ENCODE data around the gene ZNF438. TPM values are rescaled to one million over a fixed set of nuclear protein-coding genes. Genes with fewer than 3 reads are reported as not detected.
"Not testable (repeated sequence)": the region's sequence is repeated elsewhere in the genome, so short reads cannot be mapped to it uniquely, and the experiment has no call there.

ZNF438 gene
- total RNA-seq, 2 donors from 2014 or later: 2.7 to 4.3 TPM

- no peaks in the 10 kb centered on the region for H3K9me3 ChIP-seq
- H3K4me1 ChIP-seq: no peaks in the 10 kb centered on the region
- intact Hi-C loops (cut with DNase I): loop anchor here (10.0 kb wide), 1 partner anchor 248 kb away; no protein-coding TSS in a partner anchor
- TF ChIP-seq CTCF (IDR thresholded peaks at IDR 0.05): no peak
- DNase-seq: peak; percentile 98
- peak overlapping the region; percentile 81 to 86 for H3K9ac ChIP-seq (ENCODE audit: low read depth in 2 of 2, low read length in 2 of 2)
- H3K27ac ChIP-seq: peak overlapping the region; percentile 95
- H3K4me3 ChIP-seq: peak overlapping the region; percentile 47
- no peaks in the 10 kb centered on the region for H3K27me3 ChIP-seq
- H3K36me3 ChIP-seq: no peaks in the 10 kb centered on the region
These were observed 830 bp upstream of the ZNF438 start for GRCh38 chr10:31032258-31033132.

- peak overlapping the region; percentile 95 for H3K27ac ChIP-seq
- intact Hi-C loops (cut with DNase I): loop anchor here (10.0 kb wide), 1 partner anchor 246 kb away; no protein-coding TSS in a partner anchor
- no peak for TF ChIP-seq CTCF (IDR thresholded peaks at IDR 0.05)
- no peaks in the 10 kb centered on the region for H3K36me3 ChIP-seq
- H3K27me3 ChIP-seq: no peaks in the 10 kb centered on the region
- H3K4me1 ChIP-seq: no peaks in the 10 kb centered on the region
- H3K9me3 ChIP-seq: no peaks in the 10 kb centered on the region
- peak overlapping the region; percentile 47 for H3K4me3 ChIP-seq
- H3K9ac ChIP-seq (ENCODE audit: low read depth in 2 of 2, low read length in 2 of 2): peak overlapping the region; percentile 82 to 83
- no peak for DNase-seq
These were observed 484 bp downstream of the ZNF438 start for GRCh38 chr10:31031205-31031557.

GRCh38 chr10:31030800-31031199 lies 865 bp downstream of the ZNF438 start:
- Histone ChIP-seq H3K4me3 (peak overlapping the region; percentile 47), H3K9me3 (no peaks in the 10 kb centered on the region), H3K36me3 (no peaks in the 10 kb centered on the region), H3K4me1 (no peaks in the 10 kb centered on the region), H3K27ac (peak overlapping the region; percentile 95), H3K9ac (ENCODE audit: low read depth in 2 of 2, low read length in 2 of 2) (peak overlapping the region; percentile 82 to 83), H3K27me3 (no peaks in the 10 kb centered on the region)
- no peak for TF ChIP-seq CTCF (IDR thresholded peaks at IDR 0.05)
- no peak for DNase-seq
- intact Hi-C loops (cut with DNase I): loop anchor here (10.0 kb wide), 1 partner anchor 246 kb away; no protein-coding TSS in a partner anchor

GRCh38 chr10:31030260-31030659 lies 1.4 kb downstream of the ZNF438 start:
- Histone ChIP-seq H3K4me1 (no peaks in the 10 kb centered on the region), H3K9ac (ENCODE audit: low read depth in 2 of 2, low read length in 2 of 2) (no peak overlapping the region), H3K9me3 (no peaks in the 10 kb centered on the region), H3K36me3 (no peaks in the 10 kb centered on the region), H3K27ac (peak overlapping the region; percentile 95), H3K4me3 (no peak overlapping the region), H3K27me3 (no peaks in the 10 kb centered on the region)
- no peak for TF ChIP-seq CTCF (IDR thresholded peaks at IDR 0.05)
- DNase-seq: no peak
- intact Hi-C loops (cut with DNase I): loop anchor here (10.0 kb wide), 1 partner anchor 245 kb away; no protein-coding TSS in a partner anchor

- intact Hi-C loops (cut with DNase I): no loop called here
- no peak for TF ChIP-seq CTCF (IDR thresholded peaks at IDR 0.05)
- H3K27ac ChIP-seq: no peak overlapping the region
- no peaks in the 10 kb centered on the region for H3K36me3 ChIP-seq
- H3K4me1 ChIP-seq: no peaks in the 10 kb centered on the region
- H3K9me3 ChIP-seq: no peaks in the 10 kb centered on the region
- DNase-seq: no peak
- H3K9ac ChIP-seq (ENCODE audit: low read depth in 2 of 2, low read length in 2 of 2): no peak overlapping the region
- no peak overlapping the region for H3K4me3 ChIP-seq
- no peaks in the 10 kb centered on the region for H3K27me3 ChIP-seq
These were observed 3.6 kb downstream of the ZNF438 start for GRCh38 chr10:31028081-31028480.

GRCh38 chr10:31026279-31026678 lies 5.4 kb downstream of the ZNF438 start:
- H3K9me3 ChIP-seq; H3K27me3 ChIP-seq; H3K4me1 ChIP-seq; H3K4me3 ChIP-seq; H3K27ac ChIP-seq; DNase-seq; intact Hi-C loops (cut with DNase I); H3K9ac ChIP-seq (ENCODE audit: low read depth in 2 of 2, low read length in 2 of 2); H3K36me3 ChIP-seq: not testable (repeated sequence)
